Measurements from ENCODE around the gene CNOT3.
"Not testable (repeated sequence)": the region's sequence is repeated elsewhere in the genome, so short reads cannot be mapped to it uniquely, and the experiment has no call there.

CNOT3 gene

GRCh38 chr19:54137699-54138488 is at the start of gene CNOT3:
Gene CNOT3, plus strand, starts transcription at chr19:54137762. Its CDS starts 5,217 bp downstream, at chr19:54142979.
- in situ Hi-C loops (cut with MboI; ENCODE audit: low sequenced_read_pairs) = no loop called here

GRCh38 chr19:54094426-54095000 is 43.0 kb upstream of the CNOT3 start:
- in situ Hi-C loops (cut with MboI; ENCODE audit: low sequenced_read_pairs) = no loop called here

- in situ Hi-C loops (cut with MboI; ENCODE audit: low sequenced_read_pairs) = no loop called here
Measured at GRCh38 chr19:54095136-54095858, 42.3 kb upstream of the CNOT3 start.

GRCh38 chr19:54095859-54096616 is 41.5 kb upstream of the CNOT3 start:
- in situ Hi-C loops (cut with MboI; ENCODE audit: low sequenced_read_pairs) = not testable (repeated sequence)

- in situ Hi-C loops (cut with MboI; ENCODE audit: low sequenced_read_pairs) = no loop called here
Measured at GRCh38 chr19:54096617-54097106, 40.9 kb upstream of the CNOT3 start.

- in situ Hi-C loops (cut with MboI; ENCODE audit: low sequenced_read_pairs) = no loop called here
Measured at GRCh38 chr19:54099190-54099902, 38.2 kb upstream of the CNOT3 start.

- in situ Hi-C loops (cut with MboI; ENCODE audit: low sequenced_read_pairs) = not testable (repeated sequence)
Measured at GRCh38 chr19:54099903-54100255, 37.7 kb upstream of the CNOT3 start.

GRCh38 chr19:54100561-54100960 is 37.0 kb upstream of the CNOT3 start, which contains the start of gene OSCAR:
Gene OSCAR, minus strand, starts transcription at chr19:54100803. Its CDS starts 11 bp downstream, at chr19:54100792.
- in situ Hi-C loops (cut with MboI; ENCODE audit: low sequenced_read_pairs) = no loop called here

- in situ Hi-C loops (cut with MboI; ENCODE audit: low sequenced_read_pairs) = no loop called here
Measured at GRCh38 chr19:54102421-54103169, 35.0 kb upstream of the CNOT3 start, which contains the start of gene NDUFA3. Gene NDUFA3, plus strand, starts transcription at chr19:54102855. Its CDS starts 24 bp downstream, at chr19:54102879.

- in situ Hi-C loops (cut with MboI; ENCODE audit: low sequenced_read_pairs) = no loop called here
Measured at GRCh38 chr19:54104998-54105715, 32.4 kb upstream of the CNOT3 start.

- in situ Hi-C loops (cut with MboI; ENCODE audit: low sequenced_read_pairs) = no loop called here
Measured at GRCh38 chr19:54105796-54106195, 31.8 kb upstream of the CNOT3 start.

- in situ Hi-C loops (cut with MboI; ENCODE audit: low sequenced_read_pairs) = no loop called here
Measured at GRCh38 chr19:54106716-54107115, 30.8 kb upstream of the CNOT3 start.

GRCh38 chr19:54107876-54108490 is 29.6 kb upstream of the CNOT3 start:
- in situ Hi-C loops (cut with MboI; ENCODE audit: low sequenced_read_pairs) = no loop called here

GRCh38 chr19:54108496-54108895 is 29.1 kb upstream of the CNOT3 start:
- in situ Hi-C loops (cut with MboI; ENCODE audit: low sequenced_read_pairs) = no loop called here

- in situ Hi-C loops (cut with MboI; ENCODE audit: low sequenced_read_pairs) = no loop called here
Measured at GRCh38 chr19:54109651-54110050, 27.9 kb upstream of the CNOT3 start.

GRCh38 chr19:54114340-54115108 is 23.0 kb upstream of the CNOT3 start:
- in situ Hi-C loops (cut with MboI; ENCODE audit: low sequenced_read_pairs) = no loop called here
